HUES64 (cell line): ENCODE data around the gene RAB3C.

Experiments
- H3K27ac ChIP-seq: 2 replicates; pipeline ENCODE4 v1.7.0; 2013; ENCODE audit warnings: low read depth, low read length, inconsistent platforms
- H3K27me3 ChIP-seq: 2 replicates; pipeline ENCODE4 v1.6.1; 2013; ENCODE audit warnings: mild to moderate bottlenecking, low read length; ENCODE audit not compliant: insufficient read depth
- H3K36me3 ChIP-seq: 2 replicates; pipeline ENCODE4 v1.6.1; 2013; ENCODE audit warnings: mild to moderate bottlenecking, low read length; ENCODE audit not compliant: insufficient read depth
- H3K4me1 ChIP-seq: 2 replicates; pipeline ENCODE4 v1.6.1; 2013; ENCODE audit warnings: mild to moderate bottlenecking, low read length, moderate library complexity; ENCODE audit not compliant: insufficient read depth
- H3K4me3 ChIP-seq: 2 replicates; pipeline ENCODE4 v1.5.1; 2013; ENCODE audit warnings: mild to moderate bottlenecking, low read length, moderate library complexity
- H3K9ac ChIP-seq: 2 replicates; pipeline ENCODE4 v1.6.1; 2013; ENCODE audit warnings: mild to moderate bottlenecking, low read depth, low read length
- H3K9me3 ChIP-seq: 2 replicates; pipeline ENCODE4 v1.6.1; 2013; ENCODE audit warnings: low read depth, low read length; ENCODE audit not compliant: insufficient read depth
- WGBS: fragments of 150-250, 120-280 bp; methylation state at CpG from one replicate; pipeline ENCODE4 v1.1.7; 2013; ENCODE audit warnings: missing lambda C conversion rate; 5-methylcytosine and 5-hydroxymethylcytosine counted together

Gene RAB3C

GRCh38 chr5:58736214-58736613 is 153.3 kb downstream of the RAB3C start:
- H3K27ac ChIP-seq, result no peak overlapping the region
- H3K9me3 ChIP-seq, result no peaks in the 10 kb centered on the region
- no peak overlapping the region for H3K9ac ChIP-seq
- WGBS, result 93% methylated on average over 5 of the region's 5 CpGs
- H3K4me1 ChIP-seq, result no peaks in the 10 kb centered on the region
- H3K4me3 ChIP-seq, result no peak overlapping the region
- H3K36me3 ChIP-seq, result no peaks in the 10 kb centered on the region
- H3K27me3 ChIP-seq, result no peaks in the 10 kb centered on the region

GRCh38 chr5:58737671-58738070 is 154.8 kb downstream of the RAB3C start:
- Histone ChIP-seq H3K9me3 (no peaks in the 10 kb centered on the region), H3K27me3 (no peaks in the 10 kb centered on the region), H3K9ac (no peak overlapping the region), H3K4me1 (peaks cover 6% of the 10 kb centered on the region; the same call in 1 of the 2 replicates), H3K27ac (no peak overlapping the region), H3K4me3 (no peak overlapping the region), H3K36me3 (no peaks in the 10 kb centered on the region)

GRCh38 chr5:58738336-58738735 is 155.5 kb downstream of the RAB3C start:
- Histone ChIP-seq H3K9ac (no peak overlapping the region), H3K36me3 (no peaks in the 10 kb centered on the region), H3K4me1 (peaks cover 7% of the 10 kb centered on the region; the same call in 1 of the 2 replicates), H3K4me3 (no peak overlapping the region), H3K27me3 (no peaks in the 10 kb centered on the region), H3K9me3 (no peaks in the 10 kb centered on the region), H3K27ac (no peak overlapping the region)
- 93% methylated on average over 2 of the region's 2 CpGs for WGBS

GRCh38 chr5:58739051-58739450 is 156.2 kb downstream of the RAB3C start:
- Histone ChIP-seq H3K4me3 (no peak overlapping the region), H3K36me3 (no peaks in the 10 kb centered on the region), H3K27me3 (no peaks in the 10 kb centered on the region), H3K4me1 (peaks cover 7% of the 10 kb centered on the region; the same call in 1 of the 2 replicates), H3K9me3 (no peaks in the 10 kb centered on the region), H3K27ac (no peak overlapping the region), H3K9ac (no peak overlapping the region)
- WGBS, result 88% methylated on average over 2 of the region's 2 CpGs

- Histone ChIP-seq H3K27me3 (no peaks in the 10 kb centered on the region), H3K9ac (no peak overlapping the region), H3K27ac (no peak overlapping the region), H3K9me3 (no peaks in the 10 kb centered on the region), H3K36me3 (no peaks in the 10 kb centered on the region), H3K4me3 (no peak overlapping the region), H3K4me1 (peaks cover 11% of the 10 kb centered on the region; the same call in 1 of the 2 replicates)
- 98% methylated on average over 3 of the region's 3 CpGs for WGBS
Measured at GRCh38 chr5:58740956-58741355, 158.1 kb downstream of the RAB3C start.

- Histone ChIP-seq H3K9me3 (no peaks in the 10 kb centered on the region), H3K9ac (no peak overlapping the region), H3K4me3 (no peak overlapping the region), H3K36me3 (no peaks in the 10 kb centered on the region), H3K4me1 (peaks cover 11% of the 10 kb centered on the region; the same call in 1 of the 2 replicates), H3K27ac (no peak overlapping the region), H3K27me3 (no peaks in the 10 kb centered on the region)
- WGBS, result 67% methylated on average over 1 of the region's 4 CpGs
Measured at GRCh38 chr5:58745350-58745749, 162.5 kb downstream of the RAB3C start.

GRCh38 chr5:58746321-58746720 is 163.4 kb downstream of the RAB3C start:
- Histone ChIP-seq H3K4me1 (peaks cover 11% of the 10 kb centered on the region; the same call in 1 of the 2 replicates), H3K36me3 (no peaks in the 10 kb centered on the region), H3K27me3 (no peaks in the 10 kb centered on the region), H3K9me3 (no peaks in the 10 kb centered on the region), H3K4me3 (no peak overlapping the region), H3K9ac (no peak overlapping the region), H3K27ac (no peak overlapping the region)
- WGBS, result over 99% methylated on average over 4 of the region's 4 CpGs

GRCh38 chr5:58750036-58750435 is 167.2 kb downstream of the RAB3C start:
- Histone ChIP-seq H3K9ac (no peak overlapping the region), H3K4me1 (0 out of 2 replicates have a peak, but pooled peaks cover 4% of the 10 kb centered on the region), H3K4me3 (no peak overlapping the region), H3K27me3 (no peaks in the 10 kb centered on the region), H3K9me3 (no peaks in the 10 kb centered on the region), H3K36me3 (no peaks in the 10 kb centered on the region), H3K27ac (no peak overlapping the region)

- Histone ChIP-seq H3K9ac (no peak overlapping the region), H3K4me1 (no peaks in the 10 kb centered on the region), H3K4me3 (no peak overlapping the region), H3K27me3 (no peaks in the 10 kb centered on the region), H3K9me3 (no peaks in the 10 kb centered on the region), H3K36me3 (no peaks in the 10 kb centered on the region), H3K27ac (no peak overlapping the region)
- WGBS, result 90% methylated on average over 4 of the region's 4 CpGs
Measured at GRCh38 chr5:58751222-58751837, 168.5 kb downstream of the RAB3C start.

GRCh38 chr5:58752104-58752503 is 169.2 kb downstream of the RAB3C start:
- Histone ChIP-seq H3K9me3 (no peaks in the 10 kb centered on the region), H3K4me3 (no peak overlapping the region), H3K9ac (no peak overlapping the region), H3K36me3 (no peaks in the 10 kb centered on the region), H3K27ac (no peak overlapping the region), H3K27me3 (no peaks in the 10 kb centered on the region), H3K4me1 (no peaks in the 10 kb centered on the region)
- 94% methylated on average over 1 of the region's 1 CpG for WGBS

GRCh38 chr5:58753446-58753845 is 170.6 kb downstream of the RAB3C start:
- H3K4me3 ChIP-seq, result no peak overlapping the region
- no peaks in the 10 kb centered on the region for H3K4me1 ChIP-seq
- H3K9ac ChIP-seq, result no peak overlapping the region
- H3K36me3 ChIP-seq, result no peaks in the 10 kb centered on the region
- H3K27me3 ChIP-seq, result no peaks in the 10 kb centered on the region
- no peak overlapping the region for H3K27ac ChIP-seq
- 97% methylated on average over 5 of the region's 5 CpGs for WGBS
- no peaks in the 10 kb centered on the region for H3K9me3 ChIP-seq

- no peak overlapping the region for H3K4me3 ChIP-seq
- H3K4me1 ChIP-seq, result no peaks in the 10 kb centered on the region
- no peaks in the 10 kb centered on the region for H3K36me3 ChIP-seq
- H3K9me3 ChIP-seq, result no peaks in the 10 kb centered on the region
- no peaks in the 10 kb centered on the region for H3K27me3 ChIP-seq
- no peak overlapping the region for H3K9ac ChIP-seq
- H3K27ac ChIP-seq, result no peak overlapping the region
- 93% methylated on average over 6 of the region's 6 CpGs for WGBS
Measured at GRCh38 chr5:58754250-58754649, 171.4 kb downstream of the RAB3C start.
